ENCODE data around the gene C19orf33. TPM values are rescaled to one million over a fixed set of nuclear protein-coding genes. Genes with fewer than 3 reads are reported as not detected.

C19orf33 gene
- polyA plus RNA-seq, 1 donor (not counting 4 experiments of a cell fraction or from before 2014, with no cell fraction given), result 366 TPM

DNA sequence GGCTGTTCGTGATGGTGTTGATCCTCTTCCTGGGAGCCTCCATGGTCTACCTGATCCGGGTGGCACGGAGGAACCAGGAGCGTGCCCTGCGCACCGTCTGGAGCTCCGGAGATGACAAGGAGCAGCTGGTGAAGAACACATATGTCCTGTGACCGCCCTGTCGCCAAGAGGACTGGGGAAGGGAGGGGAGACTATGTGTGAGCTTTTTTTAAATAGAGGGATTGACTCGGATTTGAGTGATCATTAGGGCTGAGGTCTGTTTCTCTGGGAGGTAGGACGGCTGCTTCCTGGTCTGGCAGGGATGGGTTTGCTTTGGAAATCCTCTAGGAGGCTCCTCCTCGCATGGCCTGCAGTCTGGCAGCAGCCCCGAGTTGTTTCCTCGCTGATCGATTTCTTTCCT lies 12.2 kb upstream of the C19orf33 start:
- H3K27me3 ChIP-seq (ENCODE audit: control insufficient read depth, extremely low read depth, insufficient read depth, low read length), result no peaks in the 10 kb centered on the region
- no peaks in the 10 kb centered on the region for H3K9me3 ChIP-seq (ENCODE audit: control insufficient read depth, low read depth, low read length)
- DNase-seq (ENCODE audit: low read depth, low spot score) (no peak), FAIRE-seq (no peak)
- TF ChIP-seq, protein P1, sequence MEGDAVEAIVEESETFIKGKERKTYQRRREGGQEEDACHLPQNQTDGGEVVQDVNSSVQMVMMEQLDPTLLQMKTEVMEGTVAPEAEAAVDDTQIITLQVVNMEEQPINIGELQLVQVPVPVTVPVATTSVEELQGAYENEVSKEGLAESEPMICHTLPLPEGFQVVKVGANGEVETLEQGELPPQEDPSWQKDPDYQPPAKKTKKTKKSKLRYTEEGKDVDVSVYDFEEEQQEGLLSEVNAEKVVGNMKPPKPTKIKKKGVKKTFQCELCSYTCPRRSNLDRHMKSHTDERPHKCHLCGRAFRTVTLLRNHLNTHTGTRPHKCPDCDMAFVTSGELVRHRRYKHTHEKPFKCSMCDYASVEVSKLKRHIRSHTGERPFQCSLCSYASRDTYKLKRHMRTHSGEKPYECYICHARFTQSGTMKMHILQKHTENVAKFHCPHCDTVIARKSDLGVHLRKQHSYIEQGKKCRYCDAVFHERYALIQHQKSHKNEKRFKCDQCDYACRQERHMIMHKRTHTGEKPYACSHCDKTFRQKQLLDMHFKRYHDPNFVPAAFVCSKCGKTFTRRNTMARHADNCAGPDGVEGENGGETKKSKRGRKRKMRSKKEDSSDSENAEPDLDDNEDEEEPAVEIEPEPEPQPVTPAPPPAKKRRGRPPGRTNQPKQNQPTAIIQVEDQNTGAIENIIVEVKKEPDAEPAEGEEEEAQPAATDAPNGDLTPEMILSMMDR (optimal IDR thresholded peaks at IDR 0.05 in 1 of 3, IDR thresholded peaks at IDR 0.05 in 1 of 3, conservative IDR thresholded peaks at IDR 0.05 in 1 of 3; ENCODE audit: extremely low read depth in 1 of 3, insufficient read depth in 2 of 3, low read length in 3 of 3), result no peak
- TF ChIP-seq EZH2 (IDR thresholded peaks at IDR 0.05; ENCODE audit: low read length), result no peak
- H2AFZ ChIP-seq (ENCODE audit: control insufficient read depth, low read length), result no peak overlapping the region
- no peak overlapping the region for H3K4me2 ChIP-seq (ENCODE audit: control insufficient read depth, extremely low read depth, insufficient read depth, low read depth, low read length)
- H3K4me3 ChIP-seq (ENCODE audit: control insufficient read depth in 2 of 3, extremely low read depth in 1 of 3, insufficient read depth in 2 of 3, low read depth in 1 of 3, low read length in 3 of 3), result no peak overlapping the region
- H3K27ac ChIP-seq (ENCODE audit: control insufficient read depth, insufficient read depth, low read length), result no peak overlapping the region
- H3K79me2 ChIP-seq (ENCODE audit: control insufficient read depth, insufficient read depth, low read length), result peaks cover 27% of the 10 kb centered on the region
- dilution Hi-C loops (cut with MboI; ENCODE audit: extremely low pct_ligation_motif_present, low sequenced_read_pairs), result no loop called here
- H3K9me1 ChIP-seq (ENCODE audit: control insufficient read depth, extremely low read depth, insufficient read depth, low read length), result no peaks in the 10 kb centered on the region
- peaks cover 4% of the 10 kb centered on the region for H4K20me1 ChIP-seq (ENCODE audit: control insufficient read depth, extremely low read depth, insufficient read depth, low read length)
- peaks cover 52 to 64% of the 10 kb centered on the region in 2 experiments for H3K36me3 ChIP-seq (ENCODE audit: control insufficient read depth in 2 of 2, extremely low read depth in 1 of 2, insufficient read depth in 2 of 2, low read length in 2 of 2)
- H3K9ac ChIP-seq (ENCODE audit: control insufficient read depth, extremely low read depth, insufficient read depth, low read length), result no peak overlapping the region
- H3K4me1 ChIP-seq (ENCODE audit: control insufficient read depth, extremely low read depth, insufficient read depth, low read length), result peaks cover 48% of the 10 kb centered on the region

- Histone ChIP-seq H4K20me1 (ENCODE audit: control insufficient read depth, extremely low read depth, insufficient read depth, low read length) (peaks cover 4% of the 10 kb centered on the region), H2AFZ (ENCODE audit: control insufficient read depth, low read length) (no peak overlapping the region), H3K4me1 (ENCODE audit: control insufficient read depth, extremely low read depth, insufficient read depth, low read length) (peaks cover 52% of the 10 kb centered on the region), H3K27ac (ENCODE audit: control insufficient read depth, insufficient read depth, low read length) (no peak overlapping the region), H3K9me3 (ENCODE audit: control insufficient read depth, low read depth, low read length) (no peaks in the 10 kb centered on the region), H3K4me2 (ENCODE audit: control insufficient read depth, extremely low read depth, insufficient read depth, low read depth, low read length) (no peak overlapping the region), H3K36me3 (ENCODE audit: control insufficient read depth in 2 of 2, extremely low read depth in 1 of 2, insufficient read depth in 2 of 2, low read length in 2 of 2) (peaks cover 44 to 57% of the 10 kb centered on the region in 2 experiments), H3K9me1 (ENCODE audit: control insufficient read depth, extremely low read depth, insufficient read depth, low read length) (no peaks in the 10 kb centered on the region), H3K27me3 (ENCODE audit: control insufficient read depth, extremely low read depth, insufficient read depth, low read length) (no peaks in the 10 kb centered on the region), H3K9ac (ENCODE audit: control insufficient read depth, extremely low read depth, insufficient read depth, low read length) (no peak overlapping the region), H3K4me3 (ENCODE audit: control insufficient read depth in 2 of 3, extremely low read depth in 1 of 3, insufficient read depth in 2 of 3, low read depth in 1 of 3, low read length in 3 of 3) (no peak overlapping the region), H3K79me2 (ENCODE audit: control insufficient read depth, insufficient read depth, low read length) (peaks cover 19% of the 10 kb centered on the region)
- no peak for DNase-seq (ENCODE audit: low read depth, low spot score)
- dilution Hi-C loops (cut with MboI; ENCODE audit: extremely low pct_ligation_motif_present, low sequenced_read_pairs), result no loop called here
- no peak for FAIRE-seq
- no peak for TF ChIP-seq EZH2 (IDR thresholded peaks at IDR 0.05; ENCODE audit: low read length)
- TF ChIP-seq, protein P1 (optimal IDR thresholded peaks at IDR 0.05 in 1 of 3, IDR thresholded peaks at IDR 0.05 in 1 of 3, conservative IDR thresholded peaks at IDR 0.05 in 1 of 3; ENCODE audit: extremely low read depth in 1 of 3, insufficient read depth in 2 of 3, low read length in 3 of 3), result no peak
Observed at GRCh38 chr19:38293281-38293680, 10.8 kb upstream of the C19orf33 start.

Measured in keratinocyte (primary cell).